Esophagus squamous epithelium (tissue), 5 donors: Measurements from ENCODE around the gene GUCA2A. TPM values are rescaled to one million over a fixed set of nuclear protein-coding genes. Genes with fewer than 3 reads are reported as not detected.

Source experiments
- DNase-seq: peaks from one replicate; lab custom pipeline; 2025; lab: John Stamatoyannopoulos, UW
- H3K27ac ChIP-seq, 4 donors: fragments of 200-600 bp; sonication (generic); one replicate each; pipeline ENCODE4 v1.5.1; 2016 to 2019; ENCODE audit warnings: mild to moderate bottlenecking in 1 of 4
- H3K27me3 ChIP-seq, 4 donors: fragments of 200-600 bp; sonication (generic); 1 replicate in 3 of 4; 2 replicates in 1 of 4; pipeline versions ENCODE4 v1.5.1 to v1.6.0; 2017 to 2021; ENCODE audit warnings: antibody characterized with exemption in 1 of 4
- H3K36me3 ChIP-seq, 3 donors: fragments of 200-600 bp; sonication (generic); one replicate each; pipeline ENCODE4 v1.5.1; 2016 to 2019
- H3K4me1 ChIP-seq, 3 donors: fragments of 200-600 bp; sonication (generic); one replicate each; pipeline ENCODE4 v1.5.1; 2017 to 2019
- H3K4me3 ChIP-seq, 4 donors: fragments of 200-600 bp; sonication (generic); 1 replicate in 3 of 4; 2 replicates in 1 of 4; pipeline ENCODE4 v1.5.1; 2016 to 2019; ENCODE audit warnings: mild to moderate bottlenecking in 2 of 4, moderate library complexity in 1 of 4
- H3K9me3 ChIP-seq, 3 donors: fragments of 200-600 bp; sonication (generic); one replicate each; pipeline ENCODE4 v1.5.1; 2016 to 2019
- CTCF ChIP-seq, 6 experiments: fragments of 450-650 bp in 4 of 6; fragments of 200-600 bp in 2 of 6; sonication (generic) in 2 of 6; IDR thresholded peaks; one replicate each; pipeline ENCODE4 v1.5.1; 2016 to 2019; ENCODE audit warnings: antibody characterized with exemption in 6 of 6, mild to moderate bottlenecking in 4 of 6, moderate library complexity in 4 of 6
- POLR2A ChIP-seq, 4 donors: fragments of 450-650 bp; IDR thresholded peaks; one replicate each; pipeline ENCODE4 v1.6.1; 2017; ENCODE audit warnings: antibody characterized with exemption in 4 of 4, mild to moderate bottlenecking in 4 of 4, moderate library complexity in 3 of 4
- WGBS, 2 donors: methylation state at CpG; one replicate each; pipeline ENCODE4 v1.1.5; 2018; 5-methylcytosine and 5-hydroxymethylcytosine counted together
- intact Hi-C: fragments of 100-400 bp; cut with DNase I; formaldehyde crosslinking; loops from one replicate; pipeline ENCODE4 v1.15.0; 2022
- total RNA-seq, 4 donors: library from RNA; depleted of rRNA; stranded (reverse); fragments of >200 nt; gene quantifications; one replicate each; pipeline ENCODE4 v1.1.0, GENCODE V29; 2016
- donor health status: DM: yes; HTN: yes; CAD: no.

The GUCA2A gene
- total RNA-seq, 4 donors from 2014 or later, result not detected

- H3K9me3 ChIP-seq, result no peaks in the 10 kb centered on the region
- DNase-seq, result no peak
- TF ChIP-seq CTCF (IDR thresholded peaks at IDR 0.05), result no peak
- H3K27ac ChIP-seq, result no peak overlapping the region
- peaks cover 0 to 12% (median 0%) of the 10 kb centered on the region in 4 donors for H3K27me3 ChIP-seq
- intact Hi-C loops, result no loop called here
- 83% methylated on average over 1 of the region's 3 CpGs; no CpG with 5 or more reads in 1 of the 2 donors for WGBS, 2 donors
- H3K4me1 ChIP-seq, result peaks cover 25 to 59% (median 35%) of the 10 kb centered on the region in 3 donors
- no peaks in the 10 kb centered on the region for H3K36me3 ChIP-seq
- H3K4me3 ChIP-seq, result no peak overlapping the region
Observed at GRCh38 chr1:42168763-42169162, 4.2 kb upstream of the GUCA2A start.

- Histone ChIP-seq H3K9me3 (no peaks in the 10 kb centered on the region), H3K27ac (no peak overlapping the region), H3K36me3 (no peaks in the 10 kb centered on the region), H3K4me1 (peaks cover 21 to 54% (median 31%) of the 10 kb centered on the region in 3 donors), H3K4me3 (no peak overlapping the region), H3K27me3 (peaks cover 0 to 16% (median 0%) of the 10 kb centered on the region in 4 donors)
- 56% methylated on average over 1 of the region's 1 CpG; no CpG with 5 or more reads in 1 of the 2 donors for WGBS, 2 donors
- DNase-seq, result no peak
- intact Hi-C loops, result no loop called here
- TF ChIP-seq CTCF (IDR thresholded peaks at IDR 0.05), result no peak
Observed at GRCh38 chr1:42168391-42168670, 3.8 kb upstream of the GUCA2A start.

GRCh38 chr1:42167611-42168390, 3.3 kb upstream of the GUCA2A start:
- WGBS, 2 donors, result 83 to 88% methylated on average over 20 to 21 of the region's 21 CpGs
- no peak for DNase-seq
- intact Hi-C loops, result no loop called here
- peaks cover 0 to 20% (median 0%) of the 10 kb centered on the region in 4 donors for H3K27me3 ChIP-seq
- peaks cover 16 to 49% (median 25%) of the 10 kb centered on the region in 3 donors for H3K4me1 ChIP-seq
- no peak overlapping the region for H3K27ac ChIP-seq
- no peaks in the 10 kb centered on the region for H3K36me3 ChIP-seq
- no peak overlapping the region for H3K4me3 ChIP-seq
- H3K9me3 ChIP-seq, result no peaks in the 10 kb centered on the region
- TF ChIP-seq POLR2A (IDR thresholded peaks at IDR 0.05), result no peak
- TF ChIP-seq CTCF (IDR thresholded peaks at IDR 0.05), result no peak

GRCh38 chr1:42165511-42166210, 1.1 kb upstream of the GUCA2A start:
- intact Hi-C loops, result no loop called here
- DNase-seq, result no peak

More at GRCh38 chr1:42165511-42166210, 1.1 kb upstream of the GUCA2A start:
- Histone ChIP-seq H3K27me3 (peaks cover 0 to 31% (median 0%) of the 10 kb centered on the region in 4 donors), H3K4me3 (no peak overlapping the region), H3K9me3 (peaks cover 0 to 5% (median 5%) of the 10 kb centered on the region in 3 donors), H3K4me1 (peaks cover 4 to 28% (median 8%) of the 10 kb centered on the region in 3 donors), H3K27ac (no peak overlapping the region), H3K36me3 (no peaks in the 10 kb centered on the region)
- WGBS, 2 donors, result 27 to 38% methylated on average over 2 to 6 of the region's 12 CpGs
- TF ChIP-seq CTCF (IDR thresholded peaks at IDR 0.05) (no peak), POLR2A (IDR thresholded peaks at IDR 0.05) (no peak)
